ENCODE data around the gene MSX1.
A peak's percentile ranks its signal among the peaks of the same experiment; 100 is the strongest.
"Not testable (repeated sequence)": the region's sequence is repeated elsewhere in the genome, so short reads cannot be mapped to it uniquely, and the experiment has no call there.

MSX1 gene

GRCh38 chr4:4859325-4859798, at the start of gene MSX1:
TSS of gene MSX1 (plus strand) at chr4:4859665. CDS start at chr4:4859900, 235 bp downstream.
- peak; percentile 70 for DNase-seq

- DNase-seq = no peak
These were observed 49.2 kb upstream of the MSX1 start for GRCh38 chr4:4810092-4810774.

- DNase-seq = no peak
These were observed 48.7 kb upstream of the MSX1 start for GRCh38 chr4:4810778-4811177.

- no peak for DNase-seq
These were observed 47.2 kb upstream of the MSX1 start for GRCh38 chr4:4812145-4812794.

- no peak for DNase-seq
These were observed 40.9 kb upstream of the MSX1 start for GRCh38 chr4:4818415-4819212.

GRCh38 chr4:4819213-4819606, 40.3 kb upstream of the MSX1 start:
- DNase-seq = no peak

- no peak for DNase-seq
These were observed 39.2 kb upstream of the MSX1 start for GRCh38 chr4:4820261-4820660.

- no peak for DNase-seq
These were observed 38.7 kb upstream of the MSX1 start for GRCh38 chr4:4820739-4821138.

- no peak for DNase-seq
These were observed 37.9 kb upstream of the MSX1 start for GRCh38 chr4:4821577-4821976.

- DNase-seq = not testable (repeated sequence)
These were observed 37.2 kb upstream of the MSX1 start for GRCh38 chr4:4822286-4822685.

GRCh38 chr4:4823621-4824162, 35.8 kb upstream of the MSX1 start:
- DNase-seq = no peak

- no peak for DNase-seq
These were observed 35.2 kb upstream of the MSX1 start for GRCh38 chr4:4824232-4824631.

GRCh38 chr4:4825431-4825830, 34.0 kb upstream of the MSX1 start:
- no peak for DNase-seq

GRCh38 chr4:4829837-4830236, 29.6 kb upstream of the MSX1 start:
- no peak for DNase-seq

GRCh38 chr4:4831266-4831665, 28.2 kb upstream of the MSX1 start:
- no peak for DNase-seq

- no peak for DNase-seq
These were observed 27.6 kb upstream of the MSX1 start for GRCh38 chr4:4831825-4832224.

- no peak for DNase-seq
These were observed 23.4 kb upstream of the MSX1 start for GRCh38 chr4:4836044-4836443.

- DNase-seq = no peak
These were observed 22.1 kb upstream of the MSX1 start for GRCh38 chr4:4837316-4837715.

- no peak for DNase-seq
These were observed 21.2 kb upstream of the MSX1 start for GRCh38 chr4:4838051-4838935.

- DNase-seq = no peak
These were observed 20.3 kb upstream of the MSX1 start for GRCh38 chr4:4838936-4839810.

- no peak for DNase-seq
These were observed 19.1 kb upstream of the MSX1 start for GRCh38 chr4:4840351-4840750.

Data from NCI-H345 (cell line).